A549 (cell line): ENCODE measurements around the gene COPS7A. TPM values are rescaled to one million over a fixed set of nuclear protein-coding genes. Genes with fewer than 3 reads are reported as not detected.
A peak's percentile ranks its signal among the peaks of the same experiment; 100 is the strongest.

Experiments
- ATAC-seq, 2 experiments: fragments of 200-7000 bp in 1 of 2; fragments of >200 bp in 1 of 2; cut with Nextera tagmentation in 1 of 2; cut with Tn5 transposase in 1 of 2; 3 replicates each; pipeline versions ENCODE4 v1.8.0 to v1.9.1; 2018 to 2020; ENCODE audit warnings: mild to moderate bottlenecking in 1 of 2, moderate library complexity in 1 of 2
- CTCF ChIA-PET: fragments of 300-600 bp; sonication (Branson Sonifier 250); formaldehyde crosslinking; extraction: SDS; loops from one replicate; lab custom pipeline; 2021; ENCODE audit warnings: antibody characterized with exemption, inconsistent platforms; lab: Yijun Ruan, JAX
- POLR2A ChIA-PET: fragments of 350-600 bp; formaldehyde crosslinking; extraction: SDS; loops from one replicate; lab custom pipeline; 2021; ENCODE audit warnings: antibody characterized with exemption, inconsistent platforms; lab: Yijun Ruan, JAX
- DNase-seq, 2 experiments: peaks; one replicate each; pipeline versions ENCODE4 v3.0.0 to v3.0.0-alpha.2; 2011 to 2016; ENCODE audit warnings: low read depth in 1 of 2, low spot score in 1 of 2
- FAIRE-seq: peaks from 2 replicates; lab custom pipeline; 2011; peaks lifted over from hg19 to GRCh38; lab: Jason Lieb, UNC
- H3K27ac ChIP-seq, 2 experiments: fragments of >200 bp; sonication (Bioruptor Twin); formaldehyde crosslinking; 3 replicates each; pipeline ENCODE4 v1.5.1; 2016 to 2017
- H3K4me1 ChIP-seq: fragments of >200 bp; sonication (Bioruptor Twin); formaldehyde crosslinking; 3 replicates; pipeline ENCODE4 v1.6.1; 2016
- H3K4me2 ChIP-seq: fragments of >200 bp; sonication (Bioruptor Twin); formaldehyde crosslinking; 3 replicates; pipeline ENCODE4 v1.6.1; 2016
- H3K4me3 ChIP-seq: fragments of >200 bp; sonication (Bioruptor Twin); formaldehyde crosslinking; 3 replicates; pipeline ENCODE4 v1.5.1; 2016
- H3K9me3 ChIP-seq: fragments of >200 bp; sonication (Bioruptor Twin); formaldehyde crosslinking; 3 replicates; pipeline ENCODE4 v1.6.1; 2016
- CEBPB ChIP-seq, 2 experiments: fragments of >200 bp in 1 of 2; sonication (Bioruptor Twin) in 1 of 2; formaldehyde crosslinking in 1 of 2; IDR thresholded peaks; 2 replicates each; pipeline ENCODE4 v1.6.1; 2012 to 2016
- EHMT2 ChIP-seq: fragments of 200-600 bp; sonication (generic); IDR thresholded peaks from 2 replicates; pipeline ENCODE4 v1.6.1; 2016; ENCODE audit warnings: antibody characterized with exemption, low read depth, mild to moderate bottlenecking, moderate library complexity
- ELK1 ChIP-seq: fragments of 150-350 bp; IDR thresholded peaks from 2 replicates; pipeline ENCODE4 v1.6.1; 2014; ENCODE audit warnings: low read depth, mild to moderate bottlenecking, low read length
- HOXB13 ChIP-seq: fragments of 250-450 bp; sonication (Bioruptor Pico); IDR thresholded peaks from 2 replicates; pipeline ENCODE4 v1.5.0; 2020; ENCODE audit warnings: low read depth, mild to moderate bottlenecking, moderate library complexity
- JUN ChIP-seq, 2 experiments: fragments of >200 bp; sonication (Bioruptor Twin); formaldehyde crosslinking; IDR thresholded peaks; 2 replicates in 1 of 2; 3 replicates in 1 of 2; pipeline ENCODE4 v1.6.1; 2016 to 2017
- NPAS2 ChIP-seq: fragments of 250-450 bp; sonication (Bioruptor Pico); IDR thresholded peaks from 2 replicates; pipeline ENCODE4 v1.8.0; 2022; ENCODE audit warnings: mild to moderate bottlenecking, moderate library complexity, borderline replicate concordance
- REST ChIP-seq: fragments of 200-600 bp; sonication (generic); IDR thresholded peaks from 2 replicates; pipeline ENCODE4 v1.6.1; 2016; ENCODE audit warnings: antibody characterized with exemption, mild to moderate bottlenecking, moderate library complexity
- RNF2 ChIP-seq: fragments of 200-600 bp; sonication (generic); IDR thresholded peaks from 2 replicates; pipeline ENCODE4 v1.6.1; 2016; ENCODE audit warnings: low read depth, mild to moderate bottlenecking, antibody characterized with exemption, moderate library complexity, borderline replicate concordance
- SREBF2 ChIP-seq: fragments of 450-650 bp; IDR thresholded peaks from 2 replicates; pipeline ENCODE4 v1.6.1; 2014; ENCODE audit warnings: mild to moderate bottlenecking, moderate library complexity
- TP53 ChIP-seq: fragments of 250-450 bp; sonication (Bioruptor Pico); IDR thresholded peaks from 2 replicates; pipeline ENCODE4 v1.5.0; 2021; ENCODE audit warnings: mild to moderate bottlenecking, moderate library complexity
- WGBS: methylation state at CpG from one replicate; pipeline ENCODE4 v1.1.6; 2017; ENCODE audit errors: missing lambda C conversion rate; 5-methylcytosine and 5-hydroxymethylcytosine counted together
- polyA plus RNA-seq, 4 experiments: library from polyadenylated mRNA; depleted of rRNA in 3 of 4; stranded (reverse); fragments of >200 nt; fragmentation: RNase III in 1 of 4; extraction: RNeasy Plus Mini Kit Qiagen cat#74134 plus additional on column Dnase treatment in 1 of 4; gene quantifications; 2 replicates in 3 of 4; 3 replicates in 1 of 4; pipeline ENCODE4 v1.2.3, GENCODE V29; 2011 to 2017
- TF ChIP-seq, protein P1 (sequence below): fragments of 250-450 bp; sonication (Bioruptor Pico); IDR thresholded peaks from 2 replicates; pipeline ENCODE4 v1.5.0; 2020; ENCODE audit warnings: low read depth, mild to moderate bottlenecking, moderate library complexity

The COPS7A gene
- polyA plus RNA-seq, 2 of the 4 experiments (the other 2 are of a cell fraction) = 46.9 to 78.8 TPM

DNA sequence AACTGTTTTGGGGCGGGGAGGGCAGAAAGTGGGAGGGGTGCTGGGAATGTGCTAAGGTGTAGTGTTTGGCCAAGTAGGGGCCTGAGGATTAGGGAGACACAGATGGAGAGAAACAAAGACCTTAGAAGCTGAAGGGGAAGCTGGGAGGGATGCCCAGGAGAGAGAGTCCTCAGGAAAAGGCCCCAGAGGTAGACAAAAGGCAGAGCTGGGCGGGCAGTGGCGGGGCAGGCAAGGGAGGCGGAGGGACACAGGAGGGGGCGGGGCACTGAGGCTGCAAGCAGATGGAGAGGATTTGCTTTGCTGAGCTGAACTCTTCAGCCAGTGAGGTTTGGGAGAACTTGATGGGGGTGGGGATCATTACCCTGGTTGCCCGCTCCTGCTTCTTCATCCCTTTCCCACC is 45.1 kb downstream of the COPS7A start:
- H3K4me1 ChIP-seq = peaks cover 55% of the 10 kb centered on the region
- ATAC-seq = no peak
- no peak for TF ChIP-seq CEBPB (IDR thresholded peaks at IDR 0.05)
- no peak for TF ChIP-seq HOXB13 (CRISPR knock-in tag)
- TF ChIP-seq JUN (IDR thresholded peaks at IDR 0.05) = no peak
- H3K4me2 ChIP-seq = peak overlapping the region; percentile 86
- H3K27ac ChIP-seq = peak overlapping the region; percentile 94 to 99; a peak in 3 of 6 replicates
- CTCF ChIA-PET = interaction anchor here (1.7 to 26.0 kb wide), 5 partner anchors 11 to 73 kb away, joined by 3 to 670 read pairs (median 50); partner anchors contain the start of genes CD4 and MLF2
- POLR2A ChIA-PET = interaction anchor here (5.1 kb wide), 1 partner anchor 15 kb away, joined by 118 read pairs; the partner anchor contains the start of gene MLF2
- no peaks in the 10 kb centered on the region for H3K9me3 ChIP-seq
- no peak for FAIRE-seq
- 54% methylated on average over 6 of the region's 6 CpGs for WGBS
- H3K4me3 ChIP-seq = peak overlapping the region; percentile 97; the same call in 2 of the 3 replicates
- DNase-seq = peak in 1 of 2 experiments; percentile 54

DNA sequence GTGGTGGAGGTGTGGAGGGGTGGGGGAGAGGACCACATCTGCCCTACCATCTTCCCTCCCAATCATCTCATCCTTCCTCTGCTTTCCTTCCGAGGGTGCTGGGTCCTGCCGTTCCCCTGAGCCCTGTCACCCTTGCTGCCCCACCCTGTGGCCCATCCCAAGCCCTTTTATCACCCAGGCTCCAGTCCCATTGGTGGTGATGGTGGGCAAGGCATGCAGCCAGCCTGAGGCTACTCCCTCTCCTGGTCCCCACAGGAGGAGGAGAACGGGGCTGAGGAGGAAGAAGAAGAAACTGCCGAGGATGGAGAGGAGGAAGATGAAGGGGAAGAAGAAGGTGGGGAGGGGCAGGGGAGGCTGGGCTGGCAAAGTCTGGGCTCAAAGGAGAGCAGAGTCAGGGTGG is 45.8 kb downstream of the COPS7A start:
- H3K4me2 ChIP-seq = peak overlapping the region; percentile 86
- peaks cover 54% of the 10 kb centered on the region for H3K4me1 ChIP-seq
- WGBS = 64% methylated on average over 4 of the region's 4 CpGs
- H3K9me3 ChIP-seq = no peaks in the 10 kb centered on the region
- no peak for DNase-seq
- CTCF ChIA-PET = interaction anchor here (0.7 to 26.0 kb wide), 6 partner anchors 12 to 407 kb away, joined by 3 to 670 read pairs (median 47); partner anchors contain the start of genes CD4 and MLF2
- TF ChIP-seq RNF2 (no peak), SREBF2 (no peak)
- TF ChIP-seq, protein P1, sequence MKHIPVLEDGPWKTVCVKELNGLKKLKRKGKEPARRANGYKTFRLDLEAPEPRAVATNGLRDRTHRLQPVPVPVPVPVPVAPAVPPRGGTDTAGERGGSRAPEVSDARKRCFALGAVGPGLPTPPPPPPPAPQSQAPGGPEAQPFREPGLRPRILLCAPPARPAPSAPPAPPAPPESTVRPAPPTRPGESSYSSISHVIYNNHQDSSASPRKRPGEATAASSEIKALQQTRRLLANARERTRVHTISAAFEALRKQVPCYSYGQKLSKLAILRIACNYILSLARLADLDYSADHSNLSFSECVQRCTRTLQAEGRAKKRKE (CRISPR knock-in tag) = no peak
- TF ChIP-seq, all 56 proteins: peak for 0
- Histone ChIP-seq H3K4me3 (no peak overlapping the region), H3K27ac (peak overlapping the region in 1 of 2 experiments; percentile 99; a peak in 2 of 6 replicates)
- ATAC-seq = no peak
- FAIRE-seq = no peak
- POLR2A ChIA-PET = interaction anchor here (2.0 to 5.1 kb wide), 2 partner anchors 16 to 17 kb away, joined by 11 to 118 read pairs; partner anchors contain the start of gene MLF2

DNA sequence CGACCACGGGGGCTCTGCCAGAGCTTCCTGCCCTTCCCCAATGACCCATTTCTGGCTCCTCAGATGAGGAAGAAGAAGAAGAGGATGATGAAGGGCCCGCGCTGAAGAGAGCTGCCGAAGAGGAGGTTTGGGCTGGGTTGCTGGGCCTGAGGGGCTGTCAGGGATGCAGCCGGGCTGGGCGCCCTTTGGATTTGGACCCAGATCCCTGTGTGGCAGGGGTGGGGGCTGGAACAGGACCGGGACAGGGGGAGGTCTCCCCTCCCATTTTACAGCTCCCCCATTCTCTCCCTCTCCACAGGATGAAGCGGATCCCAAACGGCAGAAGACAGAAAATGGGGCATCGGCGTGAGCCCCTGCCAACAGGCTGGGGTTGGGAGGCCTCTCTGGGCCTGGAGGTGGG is 46.2 kb downstream of the COPS7A start:
- TF ChIP-seq REST = no peak
- no peak for TF ChIP-seq TP53 (CRISPR knock-in tag)
- TF ChIP-seq EHMT2 = no peak
- TF ChIP-seq NPAS2 = no peak
- no peak for TF ChIP-seq ELK1
- CTCF ChIA-PET = interaction anchor here (0.7 to 26.0 kb wide), 6 partner anchors 13 to 408 kb away, joined by 3 to 670 read pairs (median 24); partner anchors contain the start of genes CD4, GPR162 and MLF2
- Histone ChIP-seq H3K4me3 (no peak overlapping the region), H3K9me3 (no peaks in the 10 kb centered on the region), H3K4me2 (peak overlapping the region; percentile 86; the same call in 1 of the 3 replicates), H3K4me1 (peaks cover 50% of the 10 kb centered on the region), H3K27ac (peak overlapping the region in 1 of 2 experiments; percentile 22; a peak in 1 of 6 replicates)
- DNase-seq (no peak), FAIRE-seq (no peak), ATAC-seq (no peak)
- POLR2A ChIA-PET = interaction anchor here (2.0 kb wide), 1 partner anchor 17 kb away, joined by 11 read pairs; the partner anchor contains the start of gene MLF2
- 87% methylated on average over 12 of the region's 12 CpGs for WGBS
